Cardiac muscle cell (in vitro differentiated cells and primary cell): Measurements from ENCODE around the gene SUSD1. TPM values are rescaled to one million over a fixed set of nuclear protein-coding genes. Genes with fewer than 3 reads are reported as not detected.
A peak's percentile ranks its signal among the peaks of the same experiment; 100 is the strongest.

Experiments
- DNase-seq, 2 donors: peaks; one replicate each; pipeline versions ENCODE4 v3.0.0 to v3.0.0-alpha.2; 2010 to 2017; ENCODE audit warnings: low read depth in 1 of 2, low spot score in 1 of 2
- H3K27ac ChIP-seq: fragments of 200-600 bp; sonication (generic); 2 replicates; pipeline ENCODE4 v1.5.1; 2016
- H3K27me3 ChIP-seq: fragments of 200-600 bp; sonication (generic); 2 replicates; pipeline ENCODE4 v1.6.0; 2016; ENCODE audit warnings: control low read depth
- H3K36me3 ChIP-seq: fragments of 200-600 bp; sonication (generic); 2 replicates; pipeline ENCODE4 v1.5.1; 2016; ENCODE audit warnings: control low read depth
- H3K4me1 ChIP-seq: fragments of 200-600 bp; sonication (generic); 2 replicates; pipeline ENCODE4 v1.8.1; 2017; ENCODE audit warnings: low read depth, mild to moderate bottlenecking, mixed run types
- H3K4me3 ChIP-seq: fragments of 200-600 bp; sonication (generic); 2 replicates; pipeline ENCODE4 v1.5.1; 2016; ENCODE audit warnings: mild to moderate bottlenecking
- H3K9me3 ChIP-seq: fragments of 200-600 bp; sonication (generic); 2 replicates; pipeline ENCODE4 v1.5.1; 2017; ENCODE audit warnings: low read depth, mild to moderate bottlenecking, control low read depth
- CTCF ChIP-seq: IDR thresholded peaks from 2 replicates; pipeline ENCODE4 v1.5.1; 2012; ENCODE audit warnings: low read depth, mild to moderate bottlenecking, low read length
- polyA plus RNA-seq: library from polyadenylated mRNA; unstranded; fragments of >200 nt; fragmentation: Nextera tagmentation; extraction: Ambion mirVana; gene quantifications from 2 replicates; pipeline ENCODE4 v1.2.1, GENCODE V29; 2016
- total RNA-seq: library from RNA; depleted of rRNA; stranded (reverse); fragments of >200 nt; gene quantifications from 2 replicates; pipeline ENCODE4 v1.2.3, GENCODE V29; 2016

SUSD1 gene
- total and polyA plus RNA-seq, 2 experiments from 2014 or later = 9.7 to 15.2 TPM

GRCh38 chr9:111999319-111999718 lies 175.8 kb downstream of the SUSD1 start:
- H3K27ac ChIP-seq = no peak overlapping the region
- TF ChIP-seq CTCF = no peak
- H3K36me3 ChIP-seq = no peaks in the 10 kb centered on the region
- DNase-seq = no peak
- H3K9me3 ChIP-seq = no peaks in the 10 kb centered on the region
- H3K27me3 ChIP-seq = no peaks in the 10 kb centered on the region
- no peak overlapping the region for H3K4me3 ChIP-seq
- H3K4me1 ChIP-seq = no peaks in the 10 kb centered on the region

GRCh38 chr9:111997831-111998230 lies 177.3 kb downstream of the SUSD1 start:
- Histone ChIP-seq H3K4me3 (no peak overlapping the region), H3K27ac (no peak overlapping the region), H3K27me3 (no peaks in the 10 kb centered on the region), H3K4me1 (no peaks in the 10 kb centered on the region), H3K36me3 (no peaks in the 10 kb centered on the region), H3K9me3 (no peaks in the 10 kb centered on the region)
- DNase-seq = no peak
- no peak for TF ChIP-seq CTCF

- no peaks in the 10 kb centered on the region for H3K27me3 ChIP-seq
- H3K4me3 ChIP-seq = no peak overlapping the region
- no peaks in the 10 kb centered on the region for H3K36me3 ChIP-seq
- no peak for DNase-seq
- TF ChIP-seq CTCF = no peak
- H3K4me1 ChIP-seq = no peaks in the 10 kb centered on the region
- no peaks in the 10 kb centered on the region for H3K9me3 ChIP-seq
- H3K27ac ChIP-seq = no peak overlapping the region
Measured at GRCh38 chr9:111994831-111995458, 180.2 kb downstream of the SUSD1 start.

- no peaks in the 10 kb centered on the region for H3K4me1 ChIP-seq
- no peak for TF ChIP-seq CTCF
- no peaks in the 10 kb centered on the region for H3K27me3 ChIP-seq
- DNase-seq = no peak
- H3K36me3 ChIP-seq = no peaks in the 10 kb centered on the region
- H3K9me3 ChIP-seq = no peaks in the 10 kb centered on the region
- H3K27ac ChIP-seq = no peak overlapping the region
- no peak overlapping the region for H3K4me3 ChIP-seq
Measured at GRCh38 chr9:111993319-111993718, 181.8 kb downstream of the SUSD1 start.

DNA sequence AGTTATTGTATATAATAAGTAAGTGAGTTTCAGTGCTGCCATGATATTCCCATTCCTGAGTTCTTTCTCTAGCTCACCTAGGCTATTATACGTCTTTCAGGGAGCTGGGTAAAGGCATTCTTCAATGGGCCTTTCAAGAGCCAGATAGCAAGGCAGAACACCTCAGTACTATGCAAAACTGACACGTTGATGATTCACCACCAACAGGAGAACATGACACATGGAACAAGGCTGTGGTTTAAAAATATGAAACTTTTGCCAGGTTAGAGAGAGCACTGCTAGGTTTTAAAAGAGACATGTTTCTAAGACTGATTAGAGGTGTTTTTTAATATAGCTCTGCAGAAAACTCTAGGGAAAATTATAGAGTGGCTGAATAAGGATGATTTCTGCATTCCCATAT lies 182.6 kb downstream of the SUSD1 start:
- peak in 1 of 2 donors; percentile 52 for DNase-seq
- Histone ChIP-seq H3K9me3 (no peaks in the 10 kb centered on the region), H3K4me3 (no peak overlapping the region), H3K4me1 (no peaks in the 10 kb centered on the region), H3K36me3 (no peaks in the 10 kb centered on the region), H3K27ac (no peak overlapping the region), H3K27me3 (no peaks in the 10 kb centered on the region)
- TF ChIP-seq CTCF = no peak
